Transverse colon (tissue), 4 donors: ENCODE measurements around the gene STAB1. TPM values are rescaled to one million over a fixed set of nuclear protein-coding genes. Genes with fewer than 3 reads are reported as not detected.

ENCODE experiments used
- DNase-seq: peaks from one replicate; pipeline ENCODE4 v3.0.0-alpha.2; 2019
- H3K27ac ChIP-seq, 4 donors: fragments of 200-600 bp; sonication (generic); 2 replicates each; pipeline ENCODE4 v1.5.1; 2016 to 2018; ENCODE audit warnings: inconsistent platforms in 4 of 4
- H3K27me3 ChIP-seq: fragments of 200-600 bp; sonication (generic); 2 replicates; pipeline ENCODE4 v1.5.1; 2017; ENCODE audit warnings: inconsistent platforms
- H3K36me3 ChIP-seq, 4 donors: fragments of 200-600 bp; sonication (generic); 2 replicates each; pipeline ENCODE4 v1.5.1; 2017 to 2019; ENCODE audit warnings: inconsistent platforms in 4 of 4
- H3K4me1 ChIP-seq, 4 donors: fragments of 200-600 bp; sonication (generic); 2 replicates each; pipeline ENCODE4 v1.5.1; 2017 to 2020; ENCODE audit warnings: inconsistent platforms in 4 of 4
- H3K4me3 ChIP-seq, 4 donors: fragments of 200-600 bp; sonication (generic); 1 replicate in 1 of 4; 2 replicates in 3 of 4; pipeline versions ENCODE4 v1.5.1 to v1.6.1; 2017 to 2019; ENCODE audit warnings: inconsistent platforms in 4 of 4
- H3K9me3 ChIP-seq, 2 donors: fragments of 200-600 bp; sonication (generic); 2 replicates each; pipeline ENCODE4 v1.5.1; 2017 to 2019; ENCODE audit warnings: inconsistent platforms in 2 of 2
- CTCF ChIP-seq, 5 experiments: fragments of 200-600 bp in 3 of 5; fragments of 450-650 bp in 2 of 5; sonication (generic) in 3 of 5; IDR thresholded peaks; 1 replicate in 2 of 5; 2 replicates in 3 of 5; pipeline ENCODE4 v1.5.1; 2016 to 2017; ENCODE audit warnings: antibody characterized with exemption in 5 of 5, inconsistent platforms in 3 of 5, mild to moderate bottlenecking in 2 of 5, moderate library complexity in 1 of 5
- EP300 ChIP-seq: sonication (generic); formaldehyde crosslinking; IDR thresholded peaks from one replicate; pipeline ENCODE4 v1.6.1; 2017; ENCODE audit warnings: antibody characterized with exemption, low read depth
- POLR2A ChIP-seq: fragments of 450-650 bp; IDR thresholded peaks from one replicate; pipeline ENCODE4 v1.6.1; 2016; ENCODE audit warnings: antibody characterized with exemption, mild to moderate bottlenecking, moderate library complexity
- POLR2AphosphoS5 ChIP-seq, 3 donors: sonication (generic); formaldehyde crosslinking; IDR thresholded peaks; one replicate each; pipeline ENCODE4 v1.6.1; 2016; ENCODE audit warnings: antibody characterized with exemption in 3 of 3
- WGBS, 2 donors: methylation state at CpG; one replicate each; pipeline ENCODE4 v1.1.5; 2018; ENCODE audit warnings: low coverage in 1 of 2; 5-methylcytosine and 5-hydroxymethylcytosine counted together
- in situ Hi-C, 4 donors: fragments of 200-750 bp; cut with MboI; loops; one replicate each; pipeline versions ENCODE4 v1.15.0 to v1.15.1; 2017; ENCODE audit warnings: low sequenced_read_pairs in 3 of 4, low pct_ligation_motif_present in 1 of 4, low pct_unique_long_range_greater_than_20kb in 1 of 4
- intact Hi-C: fragments of 100-400 bp; cut with DNase I; formaldehyde crosslinking; loops from one replicate; pipeline ENCODE4 v1.15.1; 2023; ENCODE audit warnings: low total_unique reads
- small RNA-seq, 4 donors: library from RNA; depleted of rRNA; stranded (forward); fragments of <200 nt; gene quantifications; one replicate each; pipeline ENCODE3, GENCODE V24; 2016
- total RNA-seq, 4 donors: library from RNA; depleted of rRNA; stranded (reverse); fragments of >200 nt; gene quantifications; one replicate each; pipeline ENCODE4 v1.1.0, GENCODE V29; 2016

The STAB1 gene
- total RNA-seq, 4 donors from 2014 or later, result 42.6 to 152 (median 70.3) TPM

GRCh38 chr3:52568069-52568468, 72.9 kb downstream of the STAB1 start:
- WGBS, 2 donors, result 78 to 80% methylated on average over 2 of the region's 2 CpGs

GRCh38 chr3:52570076-52570475, 74.9 kb downstream of the STAB1 start:
- Histone ChIP-seq H3K4me1 (peaks cover 0 to 10% (median 4%) of the 10 kb centered on the region in 4 donors), H3K36me3 (peaks cover 0 to 13% (median 1%) of the 10 kb centered on the region in 4 donors), H3K27me3 (no peaks in the 10 kb centered on the region), H3K4me3 (no peak overlapping the region), H3K27ac (no peak overlapping the region), H3K9me3 (no peaks in the 10 kb centered on the region)
- DNase-seq, result no peak
- no peak for TF ChIP-seq CTCF (IDR thresholded peaks at IDR 0.05)
- TF ChIP-seq POLR2AphosphoS5 (IDR thresholded peaks at IDR 0.05), result no peak
- no peak for TF ChIP-seq POLR2A
- no peak for TF ChIP-seq EP300
- in situ Hi-C loops, result no loop called here
- intact Hi-C loops, result no loop called here
- WGBS, 2 donors, result 76 to 94% methylated on average over 3 to 4 of the region's 4 CpGs

More at GRCh38 chr3:52568069-52568468, 72.9 kb downstream of the STAB1 start:
- no peak overlapping the region for H3K4me3 ChIP-seq
- intact Hi-C loops (no loop called here), in situ Hi-C loops (no loop called here)
- DNase-seq, result no peak
- H3K27ac ChIP-seq, result no peak overlapping the region
- TF ChIP-seq EP300, result no peak
- TF ChIP-seq CTCF (IDR thresholded peaks at IDR 0.05), result no peak
- TF ChIP-seq POLR2AphosphoS5 (IDR thresholded peaks at IDR 0.05), result no peak
- TF ChIP-seq POLR2A, result no peak
- peaks cover 0 to 3% (median 0%) of the 10 kb centered on the region in 4 donors for H3K4me1 ChIP-seq
- peaks cover 0 to 22% (median 9%) of the 10 kb centered on the region in 4 donors for H3K36me3 ChIP-seq
- no peaks in the 10 kb centered on the region for H3K9me3 ChIP-seq
- no peaks in the 10 kb centered on the region for H3K27me3 ChIP-seq

- no peak overlapping the region for H3K27ac ChIP-seq
- in situ Hi-C loops (no loop called here), intact Hi-C loops (no loop called here)
- DNase-seq, result no peak
- TF ChIP-seq POLR2AphosphoS5 (IDR thresholded peaks at IDR 0.05) (no peak), CTCF (IDR thresholded peaks at IDR 0.05) (no peak), POLR2A (no peak), EP300 (no peak)
- no peak overlapping the region for H3K4me3 ChIP-seq
- WGBS, 2 donors, result 67 to 75% methylated on average over 2 to 6 of the region's 6 CpGs
- H3K36me3 ChIP-seq, result peaks cover 0 to 20% (median 9%) of the 10 kb centered on the region in 4 donors
- H3K27me3 ChIP-seq, result no peaks in the 10 kb centered on the region
- H3K4me1 ChIP-seq, result peaks cover 0 to 10% (median 4%) of the 10 kb centered on the region in 4 donors
- H3K9me3 ChIP-seq, result no peaks in the 10 kb centered on the region
Observed at GRCh38 chr3:52572221-52572620, 77.1 kb downstream of the STAB1 start.

Small RNAs within 50 kb of the gene (small RNA-seq; reads per million reads assigned to genes)
- 0 reads per million in 4 donors for gene RNU6-856P
- gene RNU6ATAC16P, result 0 reads per million in 4 donors

Other genes with a start within 250 kb of the STAB1 start
- gene PPM1M, start 249.6 kb upstream of the STAB1 start, total RNA-seq, result 1 to 10 TPM; 2.0 to 8.4 (median 6.2) TPM
- 10 to 100 TPM; 14.6 to 44.9 (median 40.8) TPM for gene WDR82, start 216.7 kb upstream of the STAB1 start, total RNA-seq
- 100 to 1,000 TPM in 1 of 4 donors, 10 to 100 TPM in 3; 43.7 to 118 (median 73.7) TPM for gene GLYCTK, start 207.5 kb upstream of the STAB1 start, total RNA-seq
- gene DNAH1, start 179.0 kb upstream of the STAB1 start, total RNA-seq, result 100 to 1,000 TPM in 1 of 4 donors, 10 to 100 TPM in 3; 17.6 to 102 (median 26.3) TPM
- 100 to 1,000 TPM in 2 of 4 donors, 10 to 100 TPM in 2; 61.8 to 588 (median 92.6) TPM for gene BAP1, start 85.3 kb upstream of the STAB1 start, total RNA-seq
- 10 to 100 TPM in 3 of 4 donors, 1 to 10 TPM in 1; 6.0 to 24.2 (median 16.4) TPM for gene PHF7, start 84.7 kb upstream of the STAB1 start, total RNA-seq
- 10 to 100 TPM in 1 of 4 donors, 1 to 10 TPM in 3; 1.2 to 21.7 (median 2.3) TPM for gene SEMA3G, start 50.2 kb upstream of the STAB1 start, total RNA-seq
- 10 to 100 TPM in 1 of 4 donors, 1 to 10 TPM in 1, not detected in 2; 7.1 to 10.4 TPM for gene TNNC1, start 41.3 kb upstream of the STAB1 start, total RNA-seq
- 100 to 1,000 TPM in 2 of 4 donors, 10 to 100 TPM in 2; 72.0 to 137 (median 98.6) TPM for gene NISCH, start 39.7 kb upstream of the STAB1 start, total RNA-seq
- 10 to 100 TPM in 2 of 4 donors, 1 to 10 TPM in 1, not detected in 1; 5.5 to 16.7 (median 14.9) TPM for gene NT5DC2, start 38.5 kb downstream of the STAB1 start, total RNA-seq
- 10 to 100 TPM in 1 of 4 donors, 1 to 10 TPM in 2, not detected in 1; 2.6 to 22.1 (median 4.0) TPM for gene UQCC5, start 41.3 kb downstream of the STAB1 start, total RNA-seq
- 100 to 1,000 TPM in 2 of 4 donors, 10 to 100 TPM in 2; 60.3 to 335 (median 134) TPM for gene PBRM1, start 190.6 kb downstream of the STAB1 start, total RNA-seq
- 10 to 100 TPM; 19.1 to 54.5 (median 37.4) TPM for gene GNL3, start 190.7 kb downstream of the STAB1 start, total RNA-seq
- gene GLT8D1, start 210.5 kb downstream of the STAB1 start, total RNA-seq, result 10 to 100 TPM in 3 of 4 donors, not detected in 1; 34.3 to 52.6 (median 37.2) TPM
- 100 to 1,000 TPM in 2 of 4 donors, 10 to 100 TPM in 2; 24.3 to 120 (median 70.5) TPM for gene SPCS1, start 210.8 kb downstream of the STAB1 start, total RNA-seq